ENCODE data around the gene FERD3L. TPM values are rescaled to one million over a fixed set of nuclear protein-coding genes. Genes with fewer than 3 reads are reported as not detected.

Gene FERD3L
- total RNA-seq, 1 experiment from 2014 or later = not detected

GRCh38 chr7:19109000-19109946, 35.9 kb downstream of the FERD3L start:
- TF ChIP-seq CTCF (IDR thresholded peaks at IDR 0.05; ENCODE audit: unreplicated experiment) = no peak
- Mint-ChIP-seq H3K4me3 (ENCODE audit: low read depth, unreplicated experiment) (no peak overlapping the region), H3K9me3 (ENCODE audit: low read depth, unreplicated experiment) (no peaks in the 10 kb centered on the region), H3K27me3 (ENCODE audit: unreplicated experiment) (peaks cover 45% of the 10 kb centered on the region), H3K4me1 (ENCODE audit: low read depth, unreplicated experiment) (no peaks in the 10 kb centered on the region), H3K36me3 (ENCODE audit: insufficient read depth, unreplicated experiment) (no peaks in the 10 kb centered on the region), H3K27ac (ENCODE audit: unreplicated experiment) (no peak overlapping the region)
- no TSS peak for BruUV-seq (replicated peaks)
- DNase-seq = no peak
- intact Hi-C loops (cut with micrococcal nuclease; ENCODE audit: unreplicated experiment) = no loop called here
- CTCF ChIA-PET = no interaction called here

DNA sequence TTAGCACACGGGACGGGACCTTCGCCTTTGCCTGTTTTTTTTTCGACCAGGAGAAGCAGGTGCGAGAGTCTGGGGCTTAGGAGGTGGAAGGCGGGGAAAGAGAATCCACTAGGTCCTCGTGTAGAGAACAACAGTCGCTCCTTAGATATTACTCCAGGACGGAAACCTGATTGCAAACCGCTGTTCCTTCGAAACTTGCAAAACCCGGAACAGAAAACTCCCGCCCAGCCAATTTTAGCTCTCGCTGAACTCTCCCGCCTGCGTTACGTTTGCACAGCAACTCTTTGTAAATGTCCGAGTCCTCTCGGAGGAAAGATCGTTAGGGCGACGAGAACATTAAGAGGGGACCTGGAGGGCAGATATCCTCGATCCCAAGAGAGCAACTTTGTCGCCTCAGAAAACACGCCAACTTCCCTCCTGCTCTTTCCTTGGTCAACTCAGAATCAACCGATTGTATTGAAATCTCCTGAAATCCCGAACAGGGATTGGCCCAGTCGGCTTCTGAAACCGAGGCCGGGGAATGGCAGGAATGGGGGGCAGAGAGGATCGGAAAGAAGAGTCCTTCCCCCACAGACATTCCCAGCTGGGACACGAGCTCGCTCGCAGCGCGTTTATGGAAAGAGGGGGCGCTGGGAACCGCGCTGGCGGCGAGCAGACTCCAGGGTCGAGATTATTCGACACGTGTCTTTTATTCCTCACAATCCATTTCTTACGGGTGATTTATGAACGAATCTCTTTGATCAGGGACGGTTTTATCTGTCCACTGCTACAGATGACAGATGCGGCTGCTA, 37.7 kb downstream of the FERD3L start:
- CTCF ChIA-PET = no interaction called here
- TF ChIP-seq CTCF (IDR thresholded peaks at IDR 0.05; ENCODE audit: unreplicated experiment) = no peak
- Mint-ChIP-seq H3K27me3 (ENCODE audit: unreplicated experiment) (peaks cover 45% of the 10 kb centered on the region), H3K36me3 (ENCODE audit: insufficient read depth, unreplicated experiment) (no peaks in the 10 kb centered on the region), H3K27ac (ENCODE audit: unreplicated experiment) (no peak overlapping the region), H3K9me3 (ENCODE audit: low read depth, unreplicated experiment) (no peaks in the 10 kb centered on the region), H3K4me1 (ENCODE audit: low read depth, unreplicated experiment) (no peaks in the 10 kb centered on the region), H3K4me3 (ENCODE audit: low read depth, unreplicated experiment) (no peak overlapping the region)
- no peak for DNase-seq
- intact Hi-C loops (cut with micrococcal nuclease; ENCODE audit: unreplicated experiment) = no loop called here
- no TSS peak for BruUV-seq (replicated peaks)

DNA sequence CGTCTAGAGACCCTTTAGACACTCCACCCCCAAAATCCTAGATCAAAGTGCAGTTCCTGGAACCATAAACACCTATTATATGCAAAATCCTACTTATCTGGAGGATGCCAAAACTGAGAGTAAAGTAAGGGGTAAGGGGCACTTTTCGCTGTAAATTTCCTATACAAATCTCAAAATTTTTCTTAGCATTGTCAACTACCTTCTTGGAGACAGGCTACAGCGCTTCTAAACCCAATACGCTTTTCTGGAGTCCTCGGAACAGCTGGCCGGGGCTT, 38.2 kb downstream of the FERD3L start:
- Mint-ChIP-seq H3K27me3 (ENCODE audit: unreplicated experiment) (peaks cover 45% of the 10 kb centered on the region), H3K9me3 (ENCODE audit: low read depth, unreplicated experiment) (no peaks in the 10 kb centered on the region), H3K27ac (ENCODE audit: unreplicated experiment) (no peak overlapping the region), H3K4me3 (ENCODE audit: low read depth, unreplicated experiment) (no peak overlapping the region), H3K4me1 (ENCODE audit: low read depth, unreplicated experiment) (no peaks in the 10 kb centered on the region), H3K36me3 (ENCODE audit: insufficient read depth, unreplicated experiment) (no peaks in the 10 kb centered on the region)
- no TSS peak for BruUV-seq (replicated peaks)
- CTCF ChIA-PET = no interaction called here
- intact Hi-C loops (cut with micrococcal nuclease; ENCODE audit: unreplicated experiment) = no loop called here
- TF ChIP-seq CTCF (IDR thresholded peaks at IDR 0.05; ENCODE audit: unreplicated experiment) = no peak
- DNase-seq = no peak

- intact Hi-C loops (cut with micrococcal nuclease; ENCODE audit: unreplicated experiment) = no loop called here
- H3K4me3 Mint-ChIP-seq (ENCODE audit: low read depth, unreplicated experiment) = no peak overlapping the region
- no peak for DNase-seq
- H3K4me1 Mint-ChIP-seq (ENCODE audit: low read depth, unreplicated experiment) = no peaks in the 10 kb centered on the region
- no peak for TF ChIP-seq CTCF (IDR thresholded peaks at IDR 0.05; ENCODE audit: unreplicated experiment)
- no peak overlapping the region for H3K27ac Mint-ChIP-seq (ENCODE audit: unreplicated experiment)
- H3K27me3 Mint-ChIP-seq (ENCODE audit: unreplicated experiment) = peaks cover 44% of the 10 kb centered on the region
- H3K9me3 Mint-ChIP-seq (ENCODE audit: low read depth, unreplicated experiment) = no peaks in the 10 kb centered on the region
- no peaks in the 10 kb centered on the region for H3K36me3 Mint-ChIP-seq (ENCODE audit: insufficient read depth, unreplicated experiment)
- CTCF ChIA-PET = no interaction called here
- BruUV-seq (replicated peaks) = no TSS peak
Measured at GRCh38 chr7:19106241-19107080, 38.8 kb downstream of the FERD3L start.

All from Calu3 (cell line).